HepG2 (cell line): ENCODE results near the gene LSM2. TPM values are rescaled to one million over a fixed set of nuclear protein-coding genes. Genes with fewer than 3 reads are reported as not detected.
A peak's percentile ranks its signal among the peaks of the same experiment; 100 is the strongest.
"Not testable (repeated sequence)": the region's sequence is repeated elsewhere in the genome, so short reads cannot be mapped to it uniquely, and the experiment has no call there.

Source experiments
- ATAC-seq: fragments of 200-7000 bp; cut with Tn5 transposase; 3 replicates; pipeline ENCODE4 v1.9.1; 2020; ENCODE audit warnings: mild to moderate bottlenecking, moderate library complexity
- BruUV-seq: library from RNA; stranded (reverse); fragments of 400-500 nt; replicated peaks from 2 replicates; lab custom pipeline; 2021; lab: Mats Ljungman, UMichigan
- CTCF ChIA-PET: fragments of 300-600 bp; formaldehyde crosslinking; extraction: SDS; loops from one replicate; lab custom pipeline; 2021; ENCODE audit warnings: low total read pairs, inconsistent platforms, low intra/inter-chr PET ratio; lab: Yijun Ruan, JAX
- POLR2A ChIA-PET: fragments of 350-600 bp; sonication (Branson Sonifier 250); formaldehyde crosslinking; loops from one replicate; lab custom pipeline; 2020; ENCODE audit warnings: antibody characterized with exemption, inconsistent platforms; lab: Yijun Ruan, JAX
- DNase-seq: peaks from one replicate; pipeline ENCODE4 v3.0.0-alpha.2; 2015; ENCODE audit warnings: low spot score
- FAIRE-seq: peaks from 3 replicates; lab custom pipeline; 2011; peaks lifted over from hg19 to GRCh38; lab: Jason Lieb, UNC
- H2AFZ ChIP-seq: one replicate; pipeline ENCODE4 v1.6.1; 2011; ENCODE audit warnings: low read length, inconsistent platforms
- H3K27ac ChIP-seq: fragments of 300-600 bp; 3 replicates; pipeline ENCODE4 v1.8.0; 2011; ENCODE audit warnings: mixed run types, mild to moderate bottlenecking, mixed read lengths, low read length, inconsistent platforms; ENCODE audit not compliant: insufficient read depth; ENCODE audit errors: extremely low read length
- H3K27me3 ChIP-seq, 2 experiments: fragments of 200-600 bp in 1 of 2; 2 replicates in 1 of 2; 3 replicates in 1 of 2; pipeline versions ENCODE4 v1.6.0 to v1.8.0; 2011; ENCODE audit warnings: low read length in 2 of 2, mild to moderate bottlenecking in 2 of 2, moderate library complexity in 2 of 2, inconsistent platforms in 1 of 2; ENCODE audit not compliant: insufficient read depth in 2 of 2, control insufficient read depth in 1 of 2
- H3K36me3 ChIP-seq, 2 experiments: fragments of 200-600 bp in 1 of 2; replicated peaks in 1 of 2; 2 replicates in 1 of 2; 3 replicates in 1 of 2; pipeline versions ENCODE4 v1.5.1 to v1.8.0; 2011; ENCODE audit warnings: low read length in 2 of 2, inconsistent platforms in 1 of 2; ENCODE audit not compliant: insufficient read depth in 2 of 2, control insufficient read depth in 1 of 2
- H3K4me1 ChIP-seq: 2 replicates; pipeline ENCODE4 v1.5.1; 2012; ENCODE audit warnings: low read length, inconsistent platforms; ENCODE audit not compliant: insufficient read depth
- H3K4me2 ChIP-seq: 2 replicates; pipeline ENCODE4 v1.6.0; 2011; ENCODE audit warnings: low read depth, low read length, inconsistent platforms
- H3K4me3 ChIP-seq, 3 experiments: fragments of 200-600 bp in 1 of 3; sonication (generic), shearing (Covaris generic) in 1 of 3; replicated peaks in 1 of 3; 2 replicates each; pipeline ENCODE4 v1.5.1; 2011 to 2016; ENCODE audit warnings: low read length in 3 of 3, inconsistent platforms in 2 of 3, low read depth in 2 of 3, mild to moderate bottlenecking in 2 of 3, control low read depth in 1 of 3, mixed read lengths in 1 of 3; ENCODE audit not compliant: insufficient read depth in 1 of 3
- H3K79me2 ChIP-seq: one replicate; pipeline ENCODE4 v1.6.1; 2011; ENCODE audit warnings: low read length, inconsistent platforms; ENCODE audit not compliant: insufficient read depth
- H3K9ac ChIP-seq: 2 replicates; pipeline ENCODE4 v1.6.0; 2011; ENCODE audit warnings: mild to moderate bottlenecking, low read depth, low read length, inconsistent platforms; ENCODE audit not compliant: insufficient read depth
- H3K9me3 ChIP-seq: 2 replicates; pipeline ENCODE4 v1.5.1; 2012; ENCODE audit warnings: mild to moderate bottlenecking, low read length
- H4K20me1 ChIP-seq: 2 replicates; pipeline ENCODE4 v1.6.0; 2011; ENCODE audit warnings: inconsistent platforms, mild to moderate bottlenecking, low read length, moderate library complexity; ENCODE audit not compliant: insufficient read depth
- FOXO1 ChIP-seq: sonication (generic); formaldehyde crosslinking; IDR thresholded peaks from 2 replicates; pipeline ENCODE4 v1.4.0; 2020; ENCODE audit warnings: missing genetic modification reagents
- NR2C2 ChIP-seq: sonication (generic); formaldehyde crosslinking; IDR thresholded peaks from 2 replicates; pipeline ENCODE4 v1.4.0; 2020; ENCODE audit warnings: missing genetic modification reagents, mild to moderate bottlenecking, moderate library complexity, borderline replicate concordance
- NR2F6 ChIP-seq, 2 experiments: IDR thresholded peaks; 2 replicates each; pipeline ENCODE4 v1.6.1; 2016; ENCODE audit warnings: antibody characterized with exemption in 1 of 2, mild to moderate bottlenecking in 1 of 2
- PITX1 ChIP-seq: sonication (generic); formaldehyde crosslinking; IDR thresholded peaks from 2 replicates; pipeline ENCODE4 v1.5.1; 2020; ENCODE audit warnings: mild to moderate bottlenecking, missing genetic modification reagents
- ZFX ChIP-seq: sonication (generic); formaldehyde crosslinking; IDR thresholded peaks from 2 replicates; pipeline ENCODE4 v1.4.0; 2020; ENCODE audit warnings: mild to moderate bottlenecking, low read depth, missing genetic modification reagents, moderate library complexity
- ZNF318 ChIP-seq: sonication (generic); formaldehyde crosslinking; IDR thresholded peaks from 2 replicates; pipeline ENCODE4 v1.4.0; 2020; ENCODE audit warnings: mild to moderate bottlenecking, missing genetic modification reagents
- ZNF335 ChIP-seq: sonication (generic); formaldehyde crosslinking; IDR thresholded peaks from 2 replicates; pipeline ENCODE4 v1.4.0; 2020; ENCODE audit warnings: missing genetic modification reagents
- ZNF543 ChIP-seq: sonication (generic); formaldehyde crosslinking; IDR thresholded peaks from 2 replicates; pipeline ENCODE4 v1.4.0; 2020; ENCODE audit warnings: mild to moderate bottlenecking, missing genetic modification reagents
- ZNF563 ChIP-seq: sonication (generic); formaldehyde crosslinking; IDR thresholded peaks from 2 replicates; pipeline ENCODE4 v1.8.0; 2022; ENCODE audit warnings: mild to moderate bottlenecking, moderate library complexity, missing genetic modification reagents
- WGBS: methylation state at CpG from one replicate; pipeline ENCODE4 v1.1.6; 2017; ENCODE audit warnings: low lambda C conversion rate; 5-methylcytosine and 5-hydroxymethylcytosine counted together
- in situ Hi-C: cut with HindIII; loops from 2 replicates; pipeline ENCODE4 v1.10.0; 2017; ENCODE audit warnings: low pct_unique_long_range_greater_than_20kb; ENCODE audit not compliant: extremely low pct_ligation_motif_present
- intact Hi-C: fragments of 100-400 bp; cut with micrococcal nuclease; formaldehyde crosslinking; loops from one replicate; pipeline ENCODE4 v1.10.0; 2022; ENCODE audit not compliant: unreplicated experiment
- polyA plus RNA-seq, 8 experiments: library from polyadenylated mRNA; depleted of rRNA in 3 of 8; stranded (reverse) in 7 of 8; unstranded in 1 of 8; fragments of >200 nt; fragmentation: Illumina TruSeq in 4 of 8; extraction: Trizol in 4 of 8; gene quantifications; 2 replicates each; pipeline versions ENCODE4 v1.2.1 to v1.2.3, GENCODE V29; 2011 to 2016; ENCODE audit warnings: low read depth in 4 of 8, missing spikeins in 1 of 8, mixed read lengths in 1 of 8; ENCODE audit not compliant: insufficient read depth in 1 of 8
- total RNA-seq, 5 experiments: library from RNA; depleted of rRNA; stranded (reverse); fragments of >200 nt; fragmentation: Illumina TruSeq; extraction: Trizol; gene quantifications; 2 replicates each; pipeline ENCODE4 v1.2.3, GENCODE V29; 2016; ENCODE audit warnings: low read depth in 1 of 5
- TF ChIP-seq, protein P1 (sequence below): sonication (generic); formaldehyde crosslinking; IDR thresholded peaks from 2 replicates; pipeline ENCODE4 v1.4.0; 2020; ENCODE audit warnings: mild to moderate bottlenecking, missing genetic modification reagents, borderline replicate concordance

The LSM2 gene
- total and polyA plus RNA-seq, 2 of the 13 experiments (the other 11 are each of a cell fraction or from before 2014, with no cell fraction given): 69.4 to 90.5 TPM

GRCh38 chr6:31808599-31808998, 1.8 kb upstream of the LSM2 start:
- peak; percentile 62 for FAIRE-seq
- intact Hi-C loops: loop anchor here (5.0 kb wide), 1 partner anchor 71 kb away; the partner anchor contains the start of gene CLIC1
- in situ Hi-C loops, CTCF ChIA-PET, H3K36me3 ChIP-seq, H3K9ac ChIP-seq, H3K9me3 ChIP-seq, BruUV-seq, H3K27me3 ChIP-seq, H2AFZ ChIP-seq, H4K20me1 ChIP-seq: not testable (repeated sequence)
- ATAC-seq: peak; percentile 13; the same call in 2 of the 3 replicates
- Histone ChIP-seq H3K79me2 (peaks cover 11% of the 10 kb centered on the region), H3K27ac (peak overlapping the region; percentile 35), H3K4me1 (peaks cover 43% of the 10 kb centered on the region), H3K4me2 (peak overlapping the region; percentile 62), H3K4me3 (0 out of 6 replicates have a peak overlapping the region, but pooled peaks of 1 of the 3 experiments have one; percentile 17)
- POLR2A ChIA-PET: interaction anchor here (1.0 to 5.9 kb wide), 13 partner anchors 12 to 153 kb away, joined by 3 to 107 read pairs (median 9); partner anchors contain the start of genes APOM, CLIC1, HSPA1B and MSH5
- DNase-seq: peak; percentile 65
- 5% methylated on average over 10 of the region's 10 CpGs for WGBS
- TF ChIP-seq NR2F6 (IDR thresholded peaks at IDR 0.05): peak; percentile 68
- peak; percentile 90 for TF ChIP-seq NR2F6 (CRISPR knock-in tag; IDR thresholded peaks at IDR 0.05)
- peak; percentile 57; the same call in 1 of the 2 replicates for TF ChIP-seq ZNF563
- peak; percentile 80; the same call in 1 of the 2 replicates for TF ChIP-seq ZNF335
- TF ChIP-seq ZNF543 (CRISPR knock-in tag): 0 out of 2 replicates have a peak, but pooled peaks have one; percentile 43
- TF ChIP-seq FOXO1: peak; percentile 51; the same call in 1 of the 2 replicates
- peak; percentile 54; the same call in 1 of the 2 replicates for TF ChIP-seq NR2C2 (CRISPR knock-in tag)
- TF ChIP-seq ZFX: peak; percentile 25; the same call in 1 of the 2 replicates
- 0 out of 2 replicates have a peak, but pooled peaks have one; percentile 51 for TF ChIP-seq ZNF318 (CRISPR knock-in tag)
- TF ChIP-seq, protein P1, sequence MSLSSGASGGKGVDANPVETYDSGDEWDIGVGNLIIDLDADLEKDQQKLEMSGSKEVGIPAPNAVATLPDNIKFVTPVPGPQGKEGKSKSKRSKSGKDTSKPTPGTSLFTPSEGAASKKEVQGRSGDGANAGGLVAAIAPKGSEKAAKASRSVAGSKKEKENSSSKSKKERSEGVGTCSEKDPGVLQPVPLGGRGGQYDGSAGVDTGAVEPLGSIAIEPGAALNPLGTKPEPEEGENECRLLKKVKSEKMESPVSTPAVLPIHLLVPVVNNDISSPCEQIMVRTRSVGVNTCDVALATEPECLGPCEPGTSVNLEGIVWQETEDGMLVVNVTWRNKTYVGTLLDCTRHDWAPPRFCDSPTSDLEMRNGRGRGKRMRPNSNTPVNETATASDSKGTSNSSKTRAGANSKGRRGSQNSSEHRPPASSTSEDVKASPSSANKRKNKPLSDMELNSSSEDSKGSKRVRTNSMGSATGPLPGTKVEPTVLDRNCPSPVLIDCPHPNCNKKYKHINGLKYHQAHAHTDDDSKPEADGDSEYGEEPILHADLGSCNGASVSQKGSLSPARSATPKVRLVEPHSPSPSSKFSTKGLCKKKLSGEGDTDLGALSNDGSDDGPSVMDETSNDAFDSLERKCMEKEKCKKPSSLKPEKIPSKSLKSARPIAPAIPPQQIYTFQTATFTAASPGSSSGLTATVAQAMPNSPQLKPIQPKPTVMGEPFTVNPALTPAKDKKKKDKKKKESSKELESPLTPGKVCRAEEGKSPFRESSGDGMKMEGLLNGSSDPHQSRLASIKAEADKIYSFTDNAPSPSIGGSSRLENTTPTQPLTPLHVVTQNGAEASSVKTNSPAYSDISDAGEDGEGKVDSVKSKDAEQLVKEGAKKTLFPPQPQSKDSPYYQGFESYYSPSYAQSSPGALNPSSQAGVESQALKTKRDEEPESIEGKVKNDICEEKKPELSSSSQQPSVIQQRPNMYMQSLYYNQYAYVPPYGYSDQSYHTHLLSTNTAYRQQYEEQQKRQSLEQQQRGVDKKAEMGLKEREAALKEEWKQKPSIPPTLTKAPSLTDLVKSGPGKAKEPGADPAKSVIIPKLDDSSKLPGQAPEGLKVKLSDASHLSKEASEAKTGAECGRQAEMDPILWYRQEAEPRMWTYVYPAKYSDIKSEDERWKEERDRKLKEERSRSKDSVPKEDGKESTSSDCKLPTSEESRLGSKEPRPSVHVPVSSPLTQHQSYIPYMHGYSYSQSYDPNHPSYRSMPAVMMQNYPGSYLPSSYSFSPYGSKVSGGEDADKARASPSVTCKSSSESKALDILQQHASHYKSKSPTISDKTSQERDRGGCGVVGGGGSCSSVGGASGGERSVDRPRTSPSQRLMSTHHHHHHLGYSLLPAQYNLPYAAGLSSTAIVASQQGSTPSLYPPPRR (CRISPR knock-in tag): peak; percentile 51; the same call in 1 of the 2 replicates
- peak; percentile 63; the same call in 1 of the 2 replicates for TF ChIP-seq PITX1
